Measurements from ENCODE around the gene ZNF664. TPM values are rescaled to one million over a fixed set of nuclear protein-coding genes. Genes with fewer than 3 reads are reported as not detected.

The ZNF664 gene
- total and polyA plus RNA-seq, 10 donors = 12.0 to 53.4 (median 41.7) TPM

DNA sequence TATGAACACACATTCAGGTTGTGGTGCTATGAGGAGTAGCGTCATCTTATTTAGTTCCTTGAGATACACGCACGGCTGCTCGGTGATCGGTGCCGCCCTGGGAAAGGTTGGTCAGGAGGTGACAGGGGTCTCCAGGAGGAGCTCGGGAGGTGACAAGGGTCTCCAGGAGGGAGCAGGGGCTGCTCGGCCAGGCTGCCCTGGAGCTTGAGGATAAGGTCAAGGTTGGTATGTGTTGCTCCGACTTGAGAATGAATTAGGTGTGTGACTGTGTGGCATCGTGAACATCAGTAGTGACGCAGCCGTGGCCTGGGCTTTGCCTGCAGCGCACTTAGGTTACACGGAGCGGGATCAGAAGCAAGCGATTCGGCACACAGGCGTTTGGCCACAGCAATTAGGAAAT, 36.5 kb upstream of the ZNF664 start:
- intact Hi-C loops (cut with DNase I; ENCODE audit: low total_unique reads) = no loop called here
- Histone ChIP-seq H3K27me3 (replicated peaks in 1 of 7) (no peaks in the 10 kb centered on the region), H3K4me1 (peaks cover 5 to 25% (median 16%) of the 10 kb centered on the region in 6 donors), H3K9me3 (peaks cover 0 to 3% (median under 1%) of the 10 kb centered on the region in 8 donors), H3K36me3 (peaks cover 0 to 60% (median 19%) of the 10 kb centered on the region in 6 donors), H3K4me3 (no peak overlapping the region), H3K27ac (no peak overlapping the region)
- 94 to 96% (median 94%) methylated on average over 18 of the region's 18 CpGs for WGBS, 5 donors
- TF ChIP-seq POLR2A (IDR thresholded peaks at IDR 0.05) (no peak), POLR2AphosphoS5 (IDR thresholded peaks at IDR 0.05) (no peak)
- TF ChIP-seq, protein P1, sequence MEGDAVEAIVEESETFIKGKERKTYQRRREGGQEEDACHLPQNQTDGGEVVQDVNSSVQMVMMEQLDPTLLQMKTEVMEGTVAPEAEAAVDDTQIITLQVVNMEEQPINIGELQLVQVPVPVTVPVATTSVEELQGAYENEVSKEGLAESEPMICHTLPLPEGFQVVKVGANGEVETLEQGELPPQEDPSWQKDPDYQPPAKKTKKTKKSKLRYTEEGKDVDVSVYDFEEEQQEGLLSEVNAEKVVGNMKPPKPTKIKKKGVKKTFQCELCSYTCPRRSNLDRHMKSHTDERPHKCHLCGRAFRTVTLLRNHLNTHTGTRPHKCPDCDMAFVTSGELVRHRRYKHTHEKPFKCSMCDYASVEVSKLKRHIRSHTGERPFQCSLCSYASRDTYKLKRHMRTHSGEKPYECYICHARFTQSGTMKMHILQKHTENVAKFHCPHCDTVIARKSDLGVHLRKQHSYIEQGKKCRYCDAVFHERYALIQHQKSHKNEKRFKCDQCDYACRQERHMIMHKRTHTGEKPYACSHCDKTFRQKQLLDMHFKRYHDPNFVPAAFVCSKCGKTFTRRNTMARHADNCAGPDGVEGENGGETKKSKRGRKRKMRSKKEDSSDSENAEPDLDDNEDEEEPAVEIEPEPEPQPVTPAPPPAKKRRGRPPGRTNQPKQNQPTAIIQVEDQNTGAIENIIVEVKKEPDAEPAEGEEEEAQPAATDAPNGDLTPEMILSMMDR (IDR thresholded peaks at IDR 0.05 in 8 of 11, conservative IDR thresholded peaks at IDR 0.05 in 3 of 11) = no peak
- no peak for DNase-seq

DNA sequence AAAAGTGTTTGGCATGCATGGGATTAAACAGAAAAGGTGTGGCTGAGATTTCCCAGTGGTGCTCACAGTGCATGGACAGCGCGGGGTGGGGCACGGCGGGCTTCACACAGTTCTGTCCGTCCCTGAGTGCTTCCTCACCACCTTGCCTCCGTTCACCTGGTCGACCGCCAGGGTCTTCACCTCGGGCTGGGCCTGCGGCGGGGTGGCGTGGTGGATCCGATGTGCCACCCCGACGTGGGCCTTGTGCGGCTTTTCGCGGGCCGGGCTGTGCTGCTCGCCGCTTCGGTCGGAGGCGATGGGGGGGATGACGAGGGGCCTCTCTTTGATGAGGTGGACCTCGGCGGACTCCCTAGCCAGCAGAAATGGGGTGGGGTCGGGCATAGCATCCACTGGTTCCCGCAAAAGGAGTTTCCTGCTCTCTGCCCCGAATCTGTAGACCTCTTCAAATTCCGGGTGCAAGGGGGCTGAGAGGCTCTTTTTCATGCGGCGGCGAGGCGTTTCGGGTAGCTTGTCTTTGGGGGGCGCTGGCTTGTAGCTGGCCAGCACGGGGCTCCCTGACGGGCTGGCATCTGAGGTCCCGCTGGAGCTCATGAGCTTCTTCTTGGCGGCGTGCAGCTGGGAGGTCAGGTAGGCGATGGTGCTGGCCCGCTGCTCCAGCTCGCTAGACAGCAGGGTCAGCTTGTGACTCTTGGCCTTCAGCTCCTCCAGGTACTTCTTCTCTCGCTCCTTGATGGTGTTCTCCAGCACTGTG, 35.9 kb upstream of the ZNF664 start:
- peak overlapping the region in 2 of 8 donors; percentile 10 to 41 for H3K4me3 ChIP-seq
- H3K27me3 ChIP-seq (replicated peaks in 1 of 7) = no peaks in the 10 kb centered on the region
- 91 to 96% (median 94%) methylated on average over 32 to 46 of the region's 46 CpGs for WGBS, 5 donors
- intact Hi-C loops (cut with DNase I; ENCODE audit: low total_unique reads) = no loop called here
- TF ChIP-seq POLR2A (IDR thresholded peaks at IDR 0.05) (no peak), POLR2AphosphoS5 (IDR thresholded peaks at IDR 0.05) (no peak)
- peaks cover 0 to 67% (median 24%) of the 10 kb centered on the region in 6 donors for H3K36me3 ChIP-seq
- H3K4me1 ChIP-seq = peaks cover 5 to 25% (median 16%) of the 10 kb centered on the region in 6 donors
- peaks cover 0 to 10% (median 7%) of the 10 kb centered on the region in 8 donors for H3K9me3 ChIP-seq
- peak overlapping the region; percentile 10 to 81 (median 70) for H3K27ac ChIP-seq
- DNase-seq = peak; percentile 74

DNA sequence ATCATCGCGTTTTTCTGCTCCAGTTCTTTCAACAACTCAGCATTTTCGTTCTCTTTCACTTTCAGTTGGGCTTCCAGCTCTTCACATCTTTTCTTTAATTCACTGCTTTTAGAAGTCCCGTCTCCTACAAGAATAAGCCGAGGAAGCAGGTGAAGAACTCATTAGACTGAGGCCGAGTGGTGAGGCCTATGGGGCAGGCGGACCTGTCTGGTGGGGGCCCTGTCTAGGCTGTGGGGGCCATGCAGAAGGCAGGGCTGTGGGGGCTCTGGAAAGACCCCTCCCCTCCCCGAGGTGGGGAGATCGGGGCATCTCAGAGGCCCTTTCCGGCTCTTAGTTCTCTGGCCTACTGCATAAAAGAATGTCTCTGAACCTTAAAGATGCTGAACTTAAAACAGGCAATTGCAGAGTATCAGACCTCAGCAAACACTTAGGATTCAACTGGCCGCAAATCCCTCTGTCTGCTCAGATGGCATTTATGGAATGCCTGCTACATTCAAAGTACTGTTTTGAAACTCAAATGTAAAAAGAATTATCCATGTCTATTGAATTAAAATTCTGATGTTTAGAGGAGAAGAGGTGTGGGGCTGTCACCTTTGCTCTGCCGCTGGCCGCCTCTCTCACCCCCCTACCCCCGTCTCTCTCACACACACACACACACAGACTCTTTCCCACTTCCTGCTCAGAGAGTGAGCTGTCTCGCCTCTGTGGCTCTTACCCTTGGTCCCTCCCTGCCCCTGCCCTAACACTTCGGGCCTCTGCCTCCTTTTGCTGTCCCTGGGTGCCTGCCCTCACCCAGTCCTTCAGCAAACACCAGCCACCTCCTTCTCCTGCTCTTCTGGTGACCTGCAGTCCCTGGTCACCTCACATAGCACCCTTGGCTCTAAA, 35.1 kb upstream of the ZNF664 start:
- Histone ChIP-seq H3K9me3 (peaks cover 0 to 16% (median 10%) of the 10 kb centered on the region in 8 donors), H3K4me1 (peaks cover 5 to 25% (median 16%) of the 10 kb centered on the region in 6 donors), H3K27me3 (replicated peaks in 1 of 7) (no peaks in the 10 kb centered on the region), H3K27ac (peak overlapping the region; percentile 10 to 81 (median 70)), H3K36me3 (peaks cover 0 to 75% (median 31%) of the 10 kb centered on the region in 6 donors), H3K4me3 (peak overlapping the region in 2 of 8 donors; percentile 10 to 41)
- DNase-seq = peak; percentile 80
- 28 to 40% (median 37%) methylated on average over 13 to 16 of the region's 16 CpGs for WGBS, 5 donors
- TF ChIP-seq, protein P1 (IDR thresholded peaks at IDR 0.05 in 8 of 11, conservative IDR thresholded peaks at IDR 0.05 in 3 of 11) = no peak
- TF ChIP-seq POLR2A (IDR thresholded peaks at IDR 0.05) (no peak), POLR2AphosphoS5 (IDR thresholded peaks at IDR 0.05) (no peak)
- intact Hi-C loops (cut with DNase I; ENCODE audit: low total_unique reads) = no loop called here

DNA sequence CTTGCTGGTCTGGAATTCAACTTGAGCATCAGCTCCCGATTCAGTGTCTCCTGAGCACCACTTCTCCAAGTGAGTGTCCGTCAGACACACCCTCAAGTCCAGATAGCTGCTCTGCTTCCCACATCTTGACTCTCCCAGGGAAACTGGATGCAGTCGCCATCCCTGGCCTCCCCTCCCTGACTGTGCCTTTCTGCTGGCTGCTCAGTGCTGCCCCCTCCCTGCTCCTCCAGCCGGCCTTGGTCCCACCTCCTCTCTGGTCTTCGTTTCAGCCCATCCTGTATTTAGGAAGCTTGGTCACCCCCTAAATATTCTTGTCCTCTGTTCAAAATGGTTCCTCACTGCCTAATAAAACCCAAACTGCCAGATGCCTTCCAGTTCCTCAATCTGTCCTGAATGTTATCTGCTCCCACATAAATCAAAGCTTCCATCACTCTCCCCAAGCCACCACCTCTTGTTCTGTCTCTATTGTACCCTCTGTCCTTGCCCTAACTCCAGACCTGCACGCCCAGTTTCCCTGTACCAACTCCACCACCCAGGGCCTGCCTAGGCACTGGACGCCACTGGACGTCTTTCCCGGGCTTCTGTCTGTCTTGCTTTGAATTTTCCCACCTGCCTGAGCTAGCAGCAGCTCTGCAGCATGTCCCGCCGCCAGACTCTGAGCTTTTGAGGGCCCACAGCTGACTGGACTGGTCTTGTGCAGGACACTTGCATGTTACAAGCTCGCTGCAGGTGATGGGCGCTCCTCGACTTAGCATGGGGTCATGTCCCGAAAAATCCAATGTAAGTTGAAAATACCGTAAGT, 34.1 kb upstream of the ZNF664 start:
- H3K4me3 ChIP-seq = no peak overlapping the region
- intact Hi-C loops (cut with DNase I; ENCODE audit: low total_unique reads) = no loop called here
- peaks cover 5 to 25% (median 16%) of the 10 kb centered on the region in 6 donors for H3K4me1 ChIP-seq
- H3K9me3 ChIP-seq = peaks cover 0 to 16% (median 10%) of the 10 kb centered on the region in 8 donors
- peak overlapping the region in 7 of 8 donors; percentile 57 to 81 (median 70) for H3K27ac ChIP-seq
- peaks cover 0 to 84% (median 35%) of the 10 kb centered on the region in 6 donors for H3K36me3 ChIP-seq
- WGBS, 5 donors = 85 to 91% (median 87%) methylated on average over 16 of the region's 16 CpGs
- no peaks in the 10 kb centered on the region for H3K27me3 ChIP-seq (replicated peaks in 1 of 7)
- no peak for TF ChIP-seq POLR2A (IDR thresholded peaks at IDR 0.05)
- TF ChIP-seq, protein P1 (IDR thresholded peaks at IDR 0.05 in 8 of 11, conservative IDR thresholded peaks at IDR 0.05 in 3 of 11) = peak in 4 of 11 experiments; percentile 5 to 35 (median 23)
- peak; percentile 68 for DNase-seq

Measured in spleen (tissue), 11 donors.